HG03521 (cell line): ENCODE results near the gene PTPN1.

Source experiments
- ATAC-seq: cut with Tn5 transposase; IDR thresholded peaks from one replicate; pipeline ENCODE4 v1.9.1; 2021; ENCODE audit warnings: mild to moderate bottlenecking, moderate library complexity; ENCODE audit not compliant: unreplicated experiment

Gene PTPN1

GRCh38 chr20:50510706-50511542 lies 741 bp downstream of the PTPN1 start:
- ATAC-seq, result no peak

- ATAC-seq, result no peak
These were observed 2.1 kb downstream of the PTPN1 start for GRCh38 chr20:50512323-50512722.

DNA sequence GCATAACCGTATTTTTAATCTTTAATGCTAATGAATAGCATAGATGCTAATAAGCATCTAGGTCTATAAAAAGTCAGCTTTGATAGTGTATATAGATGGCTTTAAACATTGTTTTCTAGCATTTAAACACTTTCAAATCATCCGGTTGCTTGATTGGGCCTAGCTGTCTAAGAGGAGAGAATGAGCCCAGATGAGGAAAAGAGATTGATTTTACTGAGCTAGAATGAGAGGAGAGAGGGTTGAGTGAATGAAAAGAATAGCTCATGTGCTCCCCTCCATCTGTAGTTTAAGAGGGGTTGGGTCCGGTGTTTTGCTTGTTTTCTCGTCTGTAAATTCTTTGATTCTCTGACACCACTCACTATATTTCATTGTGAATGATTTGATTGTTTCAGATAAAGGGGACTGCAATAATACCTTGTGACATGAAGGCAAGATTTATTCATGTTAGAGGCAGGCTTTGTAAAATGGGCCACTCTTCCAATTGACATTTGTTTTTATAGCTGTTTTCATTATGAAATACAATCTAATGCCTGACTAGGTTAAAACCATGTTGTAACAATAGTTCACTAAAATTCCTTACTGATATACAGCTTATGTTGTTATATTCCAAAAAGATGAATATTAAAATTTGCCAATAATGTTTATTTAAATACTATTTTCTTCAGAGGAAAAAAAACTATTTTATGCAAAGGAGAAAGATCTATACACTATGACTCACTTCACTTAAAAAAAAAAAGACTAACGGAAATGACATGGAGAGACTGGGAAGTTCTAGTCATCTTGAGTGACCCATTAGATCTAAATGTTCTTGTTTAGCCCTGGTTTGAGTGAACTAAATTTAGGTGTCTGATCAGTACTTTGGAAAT lies 3.2 kb downstream of the PTPN1 start:
- ATAC-seq, result no peak

GRCh38 chr20:50514035-50514337 lies 3.8 kb downstream of the PTPN1 start:
- no peak for ATAC-seq

DNA sequence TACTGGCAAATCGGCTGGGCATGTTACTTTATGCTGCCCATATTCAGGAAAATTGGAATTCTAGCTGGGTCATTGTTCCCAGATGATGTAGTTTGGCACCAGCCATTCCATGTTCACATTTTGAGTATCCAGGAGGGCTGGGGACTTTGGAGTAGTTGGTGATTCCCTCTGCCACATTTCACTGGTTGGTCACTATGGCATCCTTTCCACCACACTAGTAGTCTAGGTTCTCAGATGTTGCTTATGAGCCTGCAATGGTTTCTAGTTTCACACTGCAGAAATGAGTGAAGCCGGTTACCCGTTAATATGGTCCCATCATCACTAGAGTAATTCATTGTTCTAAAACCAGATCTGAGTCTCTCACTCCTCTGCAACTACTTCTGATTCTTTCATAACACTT lies 4.6 kb downstream of the PTPN1 start:
- ATAC-seq, result no peak

DNA sequence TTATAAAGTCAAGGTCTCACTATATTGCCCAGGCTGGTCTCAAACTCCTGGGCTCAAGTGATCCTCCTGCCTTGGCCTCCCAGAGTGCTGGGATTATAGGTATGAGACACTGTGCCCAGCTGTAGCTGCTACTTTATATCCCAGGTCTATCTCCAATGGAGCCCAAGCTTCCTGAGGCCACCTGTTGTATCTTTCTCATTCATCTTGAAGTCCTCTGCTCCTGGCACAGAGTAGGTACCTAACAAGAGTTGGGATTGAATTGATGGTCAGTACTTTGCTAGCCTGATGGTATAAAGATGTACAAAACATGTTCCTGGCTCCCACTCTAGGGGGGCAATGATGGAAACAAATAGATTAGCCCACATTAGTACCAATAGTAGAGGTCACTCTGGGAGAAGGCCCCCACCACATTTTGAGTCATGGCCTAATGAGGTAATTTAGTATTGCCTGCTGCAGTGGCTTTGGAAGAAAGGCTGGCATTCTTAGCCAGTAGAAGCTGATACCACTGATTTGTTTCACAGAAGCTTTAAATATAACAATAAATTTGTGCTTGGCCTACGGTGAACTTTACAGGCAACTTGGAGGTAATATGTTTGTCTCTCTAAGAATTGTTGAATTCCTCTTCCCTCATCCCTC lies 5.4 kb downstream of the PTPN1 start:
- no peak for ATAC-seq

DNA sequence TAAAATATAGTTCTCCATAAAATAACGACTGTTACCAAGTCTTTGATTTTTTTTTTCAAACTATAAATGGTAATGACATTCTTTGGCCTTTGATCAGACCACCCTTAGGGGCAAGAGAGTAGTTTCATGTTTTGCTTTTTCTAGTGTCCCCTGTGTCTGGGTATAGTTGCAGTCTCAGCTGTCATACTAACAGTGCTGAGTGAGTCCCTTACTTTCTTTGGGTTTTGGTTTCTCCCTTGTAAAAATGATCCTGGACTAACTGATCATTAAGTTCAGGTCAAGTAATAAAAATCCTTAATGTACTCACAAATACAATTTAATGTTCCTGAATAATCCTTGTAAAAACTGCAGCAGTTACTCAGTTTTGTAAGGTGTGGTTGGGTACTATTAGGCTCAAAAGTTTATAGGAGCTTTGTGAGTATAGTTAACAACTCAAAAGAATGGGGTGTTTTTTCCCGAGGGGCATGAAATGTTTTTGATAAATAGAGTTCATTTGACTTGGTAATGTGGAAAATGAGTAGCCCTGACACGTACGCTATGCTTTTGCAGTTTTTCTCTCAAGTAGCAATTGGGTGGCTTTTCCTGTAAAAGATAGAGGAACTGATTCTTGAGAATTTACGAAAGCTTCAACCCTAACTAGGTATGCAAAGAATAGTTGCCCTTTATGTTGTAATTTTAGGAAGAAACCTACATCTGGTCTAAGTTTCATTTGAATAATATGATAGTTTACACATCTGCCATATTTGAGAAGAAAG lies 6.2 kb downstream of the PTPN1 start:
- ATAC-seq, result peak; percentile 34

- ATAC-seq, result no peak
These were observed 7.0 kb downstream of the PTPN1 start for GRCh38 chr20:50516935-50517816.

DNA sequence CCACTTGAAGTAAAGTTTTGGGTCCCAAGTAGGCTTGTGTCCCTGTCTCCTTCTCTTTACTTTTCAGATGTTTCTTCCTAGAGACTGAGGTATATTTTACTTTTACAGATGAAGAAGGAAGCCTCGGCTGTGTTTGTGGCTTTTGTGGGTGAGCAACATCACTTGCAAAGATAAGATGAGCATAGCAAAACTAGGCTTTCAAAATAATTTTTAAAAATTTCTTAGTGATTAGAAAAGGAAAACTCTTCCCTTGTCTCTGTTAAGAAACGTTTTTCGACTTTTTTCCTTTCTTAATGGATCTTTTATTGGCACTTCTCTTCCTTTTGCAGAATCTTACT lies 7.6 kb downstream of the PTPN1 start:
- no peak for ATAC-seq

- ATAC-seq, result no peak
These were observed 8.1 kb downstream of the PTPN1 start for GRCh38 chr20:50518270-50518721.

GRCh38 chr20:50519036-50519762 lies 9.0 kb downstream of the PTPN1 start:
- no peak for ATAC-seq

DNA sequence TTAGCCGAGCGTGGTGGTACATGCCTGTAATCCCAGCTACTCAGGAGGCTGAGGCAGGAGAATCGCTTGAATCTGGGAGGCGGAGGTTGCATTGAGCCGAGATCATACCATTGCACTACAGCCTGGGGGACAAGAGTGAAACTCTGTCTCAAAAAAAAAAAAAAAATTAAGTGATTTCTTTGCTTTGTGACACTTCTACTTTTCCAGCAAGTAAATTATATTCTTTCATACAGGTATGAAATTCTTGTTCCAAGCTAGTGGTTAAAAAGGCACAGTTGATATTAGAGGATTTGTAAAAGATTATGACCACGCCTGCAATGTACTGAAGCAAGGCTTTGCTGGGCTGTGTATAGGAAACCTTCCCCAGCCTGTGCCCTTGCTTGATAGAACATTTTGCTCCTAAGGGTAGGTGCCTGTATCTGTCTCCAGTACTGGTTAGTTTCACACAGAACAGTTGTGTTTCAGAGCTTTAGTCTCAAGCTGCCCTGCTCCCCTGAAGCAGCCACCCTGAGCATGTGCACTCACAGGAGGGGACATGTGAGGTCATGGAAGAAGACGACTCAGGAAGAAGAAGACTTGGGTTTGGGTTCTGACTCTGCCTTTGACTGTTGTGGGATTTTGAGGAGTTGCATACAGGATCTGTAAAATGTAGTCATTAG lies 10.2 kb downstream of the PTPN1 start:
- no peak for ATAC-seq

DNA sequence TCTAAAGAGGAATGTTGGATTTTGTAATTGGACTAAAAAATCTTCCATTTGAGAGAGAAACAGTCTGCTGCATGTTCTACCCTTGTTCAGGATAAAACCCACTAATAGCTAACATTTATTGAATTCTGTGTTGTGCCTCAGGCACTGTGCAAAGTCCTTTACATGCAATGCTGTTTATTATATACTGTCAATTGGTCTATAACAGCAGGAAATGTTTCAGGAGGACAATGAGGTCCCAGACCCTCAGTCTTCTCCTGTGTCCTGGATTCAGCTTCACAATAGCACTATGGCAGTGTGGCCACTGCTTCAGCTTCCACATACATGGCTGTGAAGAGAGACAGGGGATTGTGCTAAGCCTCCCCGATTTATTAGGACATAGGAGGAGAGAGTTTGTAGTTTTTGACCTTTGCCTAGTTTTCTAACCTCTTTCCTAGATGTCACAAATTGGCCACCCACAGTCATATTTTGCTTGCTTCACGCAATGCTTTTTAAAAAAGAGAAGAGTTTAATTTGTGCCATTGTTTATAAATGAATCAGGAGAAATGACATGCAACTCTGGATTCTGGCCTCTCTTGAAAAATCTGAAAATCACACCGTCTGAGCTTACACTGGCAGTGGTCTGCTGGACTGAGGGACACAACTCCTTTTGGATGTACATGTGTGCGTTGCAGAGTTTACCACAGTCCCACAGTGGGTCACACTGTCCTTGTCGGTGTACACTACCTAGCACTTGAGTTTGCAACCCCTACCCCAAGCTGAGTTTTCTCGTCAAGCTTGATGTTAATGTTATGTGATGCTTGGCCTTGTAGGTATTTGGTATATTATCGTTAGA lies 11.3 kb downstream of the PTPN1 start:
- ATAC-seq, result no peak

- no peak for ATAC-seq
These were observed 12.0 kb downstream of the PTPN1 start for GRCh38 chr20:50522053-50522674.

DNA sequence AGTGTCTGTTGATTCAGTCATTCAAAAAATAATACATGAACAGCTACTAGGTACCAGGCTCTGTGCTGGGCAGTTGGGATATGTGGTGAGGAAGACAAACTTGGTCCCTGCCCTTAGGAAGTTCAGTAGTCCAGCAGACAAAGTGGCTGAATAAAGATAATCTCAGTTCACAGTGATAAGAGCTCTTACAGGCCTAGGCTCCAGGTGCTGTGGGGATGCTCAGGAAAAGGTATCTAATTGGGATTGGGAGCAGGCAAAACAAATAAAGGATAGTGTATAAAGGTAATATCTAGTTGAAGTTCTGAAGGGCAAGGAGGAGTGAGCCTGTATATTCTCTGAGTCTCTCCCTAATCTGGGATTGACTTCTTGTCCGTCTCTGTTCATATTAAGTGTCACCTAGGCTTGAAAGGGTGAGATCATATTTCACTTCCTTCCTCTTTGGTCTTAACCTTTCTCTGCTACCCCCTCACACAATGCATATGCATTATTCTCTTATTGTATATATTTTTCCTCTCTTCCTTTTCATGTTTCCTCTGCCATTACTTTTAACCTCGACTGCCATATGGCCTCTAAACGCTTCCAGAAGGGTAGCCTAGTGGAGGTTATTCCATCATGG lies 13.5 kb downstream of the PTPN1 start:
- ATAC-seq, result no peak

DNA sequence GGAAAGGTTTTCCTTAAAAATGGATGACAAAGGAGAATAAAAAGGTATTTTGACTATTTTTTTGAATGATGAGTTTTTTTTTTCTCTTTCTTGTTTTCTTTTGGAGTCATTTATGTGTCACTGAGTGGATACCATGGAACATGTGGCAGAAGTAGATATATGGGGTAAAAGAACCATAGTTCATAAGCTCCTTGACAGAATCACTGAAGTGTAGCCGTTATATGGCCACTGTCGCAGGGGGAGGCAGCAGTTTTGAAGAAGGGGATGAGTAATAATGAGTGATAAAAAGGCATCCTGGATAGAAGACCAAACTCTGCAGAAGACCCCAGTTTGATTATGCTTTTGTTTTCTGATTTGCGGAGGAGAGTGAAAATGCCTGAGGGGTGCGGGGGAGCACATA lies 15.5 kb downstream of the PTPN1 start:
- no peak for ATAC-seq

- ATAC-seq, result no peak
These were observed 16.3 kb downstream of the PTPN1 start for GRCh38 chr20:50526403-50526989.
